Epithelial cell of esophagus (primary cell): ENCODE data around the gene GHR.
A peak's percentile ranks its signal among the peaks of the same experiment; 100 is the strongest.

Experiments used
- DNase-seq: peaks from one replicate; pipeline ENCODE4 v3.0.0; 2010; ENCODE audit warnings: low read depth
- H3K4me3 ChIP-seq: 2 replicates; pipeline ENCODE4 v1.5.1; 2011; ENCODE audit warnings: mild to moderate bottlenecking, low read length, control low read depth
- TF ChIP-seq, protein P1 (sequence below): IDR thresholded peaks from 2 replicates; pipeline ENCODE4 v1.5.1; 2011; ENCODE audit warnings: low read depth, mild to moderate bottlenecking, low read length, control low read depth, inconsistent platforms; ENCODE audit not compliant: insufficient read depth; ENCODE audit errors: missing control alignments

The GHR gene

DNA sequence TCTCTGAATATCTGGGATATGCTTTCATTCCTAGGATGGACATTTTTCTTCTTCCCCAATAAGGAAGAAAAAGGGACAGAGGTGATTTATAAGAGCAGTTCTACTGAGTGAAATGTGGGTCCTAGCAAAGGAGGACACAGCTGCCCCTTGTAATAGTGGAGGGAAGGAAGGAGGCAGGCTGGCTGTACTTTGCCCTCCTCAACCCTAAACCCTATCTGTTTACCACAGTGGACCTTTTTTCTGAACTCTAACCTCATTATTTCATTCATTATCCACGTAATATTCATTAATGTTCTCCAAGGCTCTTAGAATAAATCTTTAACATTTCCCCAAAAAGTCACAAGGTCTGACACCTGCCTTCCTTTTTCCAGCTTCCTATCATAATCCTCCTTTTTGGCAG is 37.8 kb downstream of the GHR start:
- DNase-seq = no peak
- no peak overlapping the region for H3K4me3 ChIP-seq
- TF ChIP-seq, protein P1, sequence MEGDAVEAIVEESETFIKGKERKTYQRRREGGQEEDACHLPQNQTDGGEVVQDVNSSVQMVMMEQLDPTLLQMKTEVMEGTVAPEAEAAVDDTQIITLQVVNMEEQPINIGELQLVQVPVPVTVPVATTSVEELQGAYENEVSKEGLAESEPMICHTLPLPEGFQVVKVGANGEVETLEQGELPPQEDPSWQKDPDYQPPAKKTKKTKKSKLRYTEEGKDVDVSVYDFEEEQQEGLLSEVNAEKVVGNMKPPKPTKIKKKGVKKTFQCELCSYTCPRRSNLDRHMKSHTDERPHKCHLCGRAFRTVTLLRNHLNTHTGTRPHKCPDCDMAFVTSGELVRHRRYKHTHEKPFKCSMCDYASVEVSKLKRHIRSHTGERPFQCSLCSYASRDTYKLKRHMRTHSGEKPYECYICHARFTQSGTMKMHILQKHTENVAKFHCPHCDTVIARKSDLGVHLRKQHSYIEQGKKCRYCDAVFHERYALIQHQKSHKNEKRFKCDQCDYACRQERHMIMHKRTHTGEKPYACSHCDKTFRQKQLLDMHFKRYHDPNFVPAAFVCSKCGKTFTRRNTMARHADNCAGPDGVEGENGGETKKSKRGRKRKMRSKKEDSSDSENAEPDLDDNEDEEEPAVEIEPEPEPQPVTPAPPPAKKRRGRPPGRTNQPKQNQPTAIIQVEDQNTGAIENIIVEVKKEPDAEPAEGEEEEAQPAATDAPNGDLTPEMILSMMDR = no peak

DNA sequence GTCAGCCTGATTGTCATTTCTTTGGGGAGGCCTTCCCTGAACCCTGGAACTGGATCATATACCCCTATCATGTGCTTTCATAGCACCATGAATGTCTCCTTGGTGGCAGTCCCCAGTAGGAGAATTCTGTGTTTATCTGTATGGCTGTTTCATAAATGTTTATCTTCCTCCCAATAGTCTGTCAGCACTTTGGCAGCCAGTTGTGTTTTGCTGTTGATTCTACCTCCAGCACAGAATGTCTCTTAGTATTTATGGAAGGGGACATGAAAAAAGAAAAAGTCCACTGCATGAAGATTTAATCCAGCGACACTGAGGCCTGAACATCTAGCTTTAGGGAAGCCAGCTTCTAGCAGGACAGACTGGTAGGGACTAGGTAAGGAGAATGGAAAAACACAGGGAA is 38.3 kb downstream of the GHR start:
- TF ChIP-seq, protein P1 = no peak
- DNase-seq = no peak
- no peak overlapping the region for H3K4me3 ChIP-seq

DNA sequence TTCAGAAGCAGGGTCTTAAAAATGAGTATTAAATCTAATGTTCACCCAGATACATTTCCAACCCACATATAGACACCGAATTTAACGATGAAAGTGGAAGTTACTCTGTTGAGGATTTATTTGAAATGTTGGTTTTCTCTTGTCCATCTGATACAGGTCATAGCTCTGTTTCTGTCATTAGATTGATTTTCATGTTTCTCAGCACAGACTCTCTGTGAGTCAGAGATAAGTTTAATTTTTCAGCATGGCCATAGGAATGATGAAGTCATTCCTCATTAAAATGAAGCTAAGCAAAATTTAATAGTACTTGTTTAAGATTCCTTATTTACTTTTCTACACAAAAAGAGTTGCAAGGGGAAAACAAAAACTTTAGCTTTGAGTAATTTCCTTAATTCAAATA is 38.8 kb downstream of the GHR start:
- no peak overlapping the region for H3K4me3 ChIP-seq
- TF ChIP-seq, protein P1 = no peak
- no peak for DNase-seq

DNA sequence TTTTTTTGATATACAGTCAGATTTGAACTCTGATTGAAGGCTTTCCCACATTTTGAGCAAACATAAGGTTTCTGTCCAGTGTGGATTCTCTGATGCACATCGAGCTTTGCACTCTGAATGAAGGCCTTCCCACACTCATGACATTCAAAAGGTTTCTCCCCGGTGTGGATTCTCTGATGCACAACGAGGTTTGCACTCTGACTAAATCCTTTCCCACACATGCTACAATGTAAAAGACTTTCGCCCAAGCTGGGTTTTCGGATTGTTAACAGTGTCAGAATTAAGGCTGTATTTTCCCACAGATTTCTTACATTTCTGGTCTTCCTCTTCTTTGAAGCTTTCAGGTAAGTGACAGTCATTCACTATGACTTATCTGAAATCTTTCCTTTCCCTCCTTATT is 44.3 kb downstream of the GHR start:
- DNase-seq = no peak
- TF ChIP-seq, protein P1 = no peak
- H3K4me3 ChIP-seq = no peak overlapping the region

DNA sequence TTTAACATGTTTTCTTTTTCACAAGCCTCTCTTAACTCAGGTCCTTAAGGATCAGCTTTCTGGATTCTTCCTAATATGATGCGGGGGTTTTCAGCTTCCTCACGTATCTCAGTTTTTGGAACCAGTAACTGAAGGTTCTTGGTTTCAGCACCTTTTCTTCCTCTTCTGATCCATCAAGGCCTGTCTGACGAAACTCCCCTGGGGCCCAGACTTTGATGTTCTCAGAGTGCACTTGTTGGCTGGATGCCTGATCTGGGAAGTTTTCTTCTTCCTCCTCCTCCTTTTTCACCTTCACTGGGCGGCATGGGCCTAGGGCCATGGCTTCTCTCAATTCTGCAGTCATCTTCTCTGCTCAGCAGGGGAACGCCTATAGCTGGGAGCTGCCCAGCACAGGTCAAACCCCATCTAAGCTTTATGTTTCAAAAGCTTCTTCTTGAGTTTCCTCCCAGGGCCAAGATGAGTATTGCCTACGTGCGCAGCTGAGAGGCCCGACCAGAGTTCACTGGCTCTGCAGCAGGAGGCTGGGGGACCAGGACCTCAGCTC is 44.8 kb downstream of the GHR start:
- TF ChIP-seq, protein P1 = no peak
- no peak overlapping the region for H3K4me3 ChIP-seq
- peak; percentile 15 for DNase-seq

DNA sequence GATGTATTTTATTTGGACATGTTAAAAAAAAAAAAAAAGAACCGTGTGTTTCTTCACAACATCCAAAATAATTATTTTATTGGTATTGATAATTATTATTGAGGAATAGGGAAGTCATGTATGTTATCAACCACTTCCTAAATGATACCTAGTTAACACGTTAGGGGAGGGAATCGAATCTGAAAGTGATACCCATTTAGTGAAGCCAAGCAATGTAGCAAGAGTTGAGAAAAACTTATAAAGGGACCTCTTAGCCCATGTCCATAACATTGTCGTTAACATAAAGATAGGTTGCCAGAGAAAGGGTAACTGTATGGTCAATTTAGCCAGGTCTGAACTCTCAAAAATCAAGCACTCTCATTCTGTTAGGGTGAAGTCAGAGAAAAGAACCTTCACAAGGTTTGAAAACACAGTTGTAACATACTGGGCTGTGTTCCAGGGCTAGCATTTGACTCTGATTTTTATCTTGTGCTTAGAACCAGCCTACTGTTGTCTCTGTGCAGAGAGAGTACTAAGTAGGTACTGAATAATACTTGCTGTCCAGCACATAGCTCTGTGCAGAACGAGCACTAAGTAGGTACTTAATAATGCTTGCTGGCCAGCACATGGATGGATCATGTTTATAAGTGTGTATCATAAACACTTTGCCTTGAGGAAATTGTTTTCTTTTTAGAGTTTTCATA is 60.4 kb downstream of the GHR start:
- no peak overlapping the region for H3K4me3 ChIP-seq
- TF ChIP-seq, protein P1 = no peak
- no peak for DNase-seq

DNA sequence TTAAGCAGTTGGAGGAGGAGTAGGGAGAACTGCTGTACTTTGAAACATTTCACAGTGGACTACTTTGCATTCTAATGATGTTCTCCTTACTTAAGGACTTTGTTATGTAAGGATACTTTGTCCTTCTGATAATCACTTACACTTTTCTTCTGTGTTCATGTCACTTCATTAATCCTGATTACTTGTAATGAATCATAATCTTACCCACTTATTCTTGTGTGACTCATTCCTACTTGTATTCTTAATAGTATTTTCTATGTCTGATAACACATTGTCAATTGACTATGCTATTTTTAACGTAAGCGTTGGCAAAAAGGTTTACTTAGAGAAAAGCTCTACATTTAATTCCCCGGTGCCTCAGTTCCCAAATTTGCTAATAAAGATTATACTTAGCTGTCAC is 63.8 kb downstream of the GHR start:
- no peak overlapping the region for H3K4me3 ChIP-seq
- DNase-seq = peak; percentile 11
- TF ChIP-seq, protein P1 = no peak
